T-helper 1 cell treated with Interleukin-12 subunit alpha and Interleukin-12 subunit beta and Interleukin-4 antibody, amounts not matched to agents 30 ng/mL and 1 ng/mL, for 36 hours (primary cell): ENCODE data around the gene CWC27. TPM values are rescaled to one million over a fixed set of nuclear protein-coding genes. Genes with fewer than 3 reads are reported as not detected.

Source experiments
- intact Hi-C: fragments of 100-400 bp; cut with micrococcal nuclease; formaldehyde crosslinking; loops from one replicate; pipeline ENCODE4 v1.15.1; 2024
- total RNA-seq: library from RNA; stranded (reverse); gene quantifications from 2 replicates; pipeline ENCODE4 v1.2.3, GENCODE V29; 2022

CWC27 gene
- total RNA-seq, 1 donor from 2014 or later, result 26.3 TPM

GRCh38 chr5:64972591-64972990, 203.9 kb downstream of the CWC27 start:
- intact Hi-C loops, result no loop called here

GRCh38 chr5:64973215-64973614, 204.5 kb downstream of the CWC27 start:
- intact Hi-C loops, result no loop called here

- intact Hi-C loops, result no loop called here
These were observed 209.0 kb downstream of the CWC27 start for GRCh38 chr5:64977779-64978178.

- intact Hi-C loops, result no loop called here
These were observed 209.8 kb downstream of the CWC27 start for GRCh38 chr5:64978546-64978945.

- intact Hi-C loops, result no loop called here
These were observed 210.8 kb downstream of the CWC27 start for GRCh38 chr5:64979531-64979930.

GRCh38 chr5:64980176-64980575, 211.4 kb downstream of the CWC27 start:
- intact Hi-C loops, result no loop called here

GRCh38 chr5:64987768-64988167, 219.0 kb downstream of the CWC27 start:
- intact Hi-C loops, result loop anchor here (2.0 to 5.0 kb wide), 2 partner anchors 25 to 460 kb away; no protein-coding TSS in a partner anchor

GRCh38 chr5:65009207-65009606, 240.5 kb downstream of the CWC27 start:
- intact Hi-C loops, result no loop called here

GRCh38 chr5:65010841-65011240, 242.1 kb downstream of the CWC27 start:
- intact Hi-C loops, result no loop called here

- intact Hi-C loops, result loop anchor here (2.0 kb wide), 1 partner anchor 26 kb away; no protein-coding TSS in a partner anchor
These were observed 243.7 kb downstream of the CWC27 start for GRCh38 chr5:65012301-65012892.

- intact Hi-C loops, result loop anchor here (2.0 kb wide), 1 partner anchor 26 kb away; no protein-coding TSS in a partner anchor
These were observed 244.4 kb downstream of the CWC27 start for GRCh38 chr5:65013166-65013565.

GRCh38 chr5:65014769-65015168, 246.0 kb downstream of the CWC27 start:
- intact Hi-C loops, result no loop called here

GRCh38 chr5:65015767-65016166, 247.0 kb downstream of the CWC27 start:
- intact Hi-C loops, result no loop called here

- intact Hi-C loops, result no loop called here
These were observed 248.9 kb downstream of the CWC27 start for GRCh38 chr5:65017636-65018035.

- intact Hi-C loops, result no loop called here
These were observed 250.0 kb downstream of the CWC27 start for GRCh38 chr5:65018763-65019162.

- intact Hi-C loops, result no loop called here
These were observed 251.8 kb downstream of the CWC27 start for GRCh38 chr5:65020492-65020891.

GRCh38 chr5:65021527-65022226, 252.9 kb downstream of the CWC27 start:
- intact Hi-C loops, result loop anchor here (1.0 kb wide), 1 partner anchor 14 kb away; no protein-coding TSS in a partner anchor

- intact Hi-C loops, result no loop called here
These were observed 254.2 kb downstream of the CWC27 start for GRCh38 chr5:65022932-65023331.

- intact Hi-C loops, result no loop called here
These were observed 256.0 kb downstream of the CWC27 start for GRCh38 chr5:65024681-65025080.

GRCh38 chr5:65026816-65027548, 258.3 kb downstream of the CWC27 start:
- intact Hi-C loops, result no loop called here

GRCh38 chr5:65029178-65029577, 260.4 kb downstream of the CWC27 start:
- intact Hi-C loops, result no loop called here

- intact Hi-C loops, result loop anchor here (10.0 kb wide), 2 partner anchors 395 to 1115 kb away; partner anchors contain the start of gene SREK1
These were observed 261.3 kb downstream of the CWC27 start for GRCh38 chr5:65030056-65030455.
